COLO668 (cell line): ENCODE measurements around the gene ACO2.
"Not testable (repeated sequence)": the region's sequence is repeated elsewhere in the genome, so short reads cannot be mapped to it uniquely, and the experiment has no call there.

Experiments used
- DNase-seq: peaks from one replicate; lab custom pipeline; 2025; ENCODE audit not compliant: unreplicated experiment; lab: John Stamatoyannopoulos, UW

ACO2 gene

GRCh38 chr22:41563051-41563711 lies 94.3 kb downstream of the ACO2 start:
- no peak for DNase-seq

GRCh38 chr22:41564563-41564962 lies 95.6 kb downstream of the ACO2 start:
- DNase-seq, result no peak

DNA sequence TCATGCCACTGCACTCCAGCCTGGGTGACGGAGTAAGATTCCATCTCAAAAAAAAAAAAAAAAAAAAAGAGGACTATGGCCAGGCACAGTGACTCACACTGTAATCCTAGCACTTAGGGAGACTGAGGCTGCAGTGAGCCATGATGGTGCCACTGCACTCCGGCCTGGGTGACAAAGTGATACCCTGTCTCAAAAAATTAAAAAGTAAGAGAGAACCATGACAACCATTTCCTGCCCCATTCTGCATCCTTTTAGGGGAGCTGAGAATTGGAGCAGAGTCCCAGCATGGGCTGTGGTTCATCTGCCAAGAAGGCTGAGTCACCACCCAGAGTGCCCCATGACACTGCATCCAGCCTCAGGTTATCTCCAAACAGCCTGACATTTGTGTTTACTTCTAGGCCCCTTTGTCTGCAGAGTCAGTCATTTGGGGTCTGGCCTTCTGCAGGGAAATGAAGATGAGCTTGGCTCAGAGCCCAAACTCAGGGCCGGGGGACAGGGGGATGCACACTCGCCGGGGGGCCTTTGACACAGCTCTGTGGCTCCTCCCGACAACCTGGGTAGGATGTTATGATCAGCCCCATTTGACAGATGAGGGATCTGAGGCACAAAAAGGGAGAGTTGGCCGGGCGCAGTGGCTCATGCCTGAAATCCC lies 96.6 kb downstream of the ACO2 start:
- DNase-seq, result peak; percentile 20

DNA sequence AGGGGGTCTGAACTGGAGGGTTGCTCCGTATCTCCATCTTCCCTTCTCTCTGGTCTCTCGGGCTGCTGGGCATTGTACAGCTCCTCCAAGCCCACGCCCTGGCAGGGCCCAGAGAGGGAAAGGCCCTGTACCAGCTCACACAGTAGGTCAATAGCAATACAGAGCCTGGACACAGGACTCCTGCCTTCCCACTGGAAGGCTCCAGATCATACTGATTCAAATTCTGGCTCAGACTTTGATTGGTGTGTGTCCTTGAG lies 98.5 kb downstream of the ACO2 start:
- DNase-seq, result no peak

DNA sequence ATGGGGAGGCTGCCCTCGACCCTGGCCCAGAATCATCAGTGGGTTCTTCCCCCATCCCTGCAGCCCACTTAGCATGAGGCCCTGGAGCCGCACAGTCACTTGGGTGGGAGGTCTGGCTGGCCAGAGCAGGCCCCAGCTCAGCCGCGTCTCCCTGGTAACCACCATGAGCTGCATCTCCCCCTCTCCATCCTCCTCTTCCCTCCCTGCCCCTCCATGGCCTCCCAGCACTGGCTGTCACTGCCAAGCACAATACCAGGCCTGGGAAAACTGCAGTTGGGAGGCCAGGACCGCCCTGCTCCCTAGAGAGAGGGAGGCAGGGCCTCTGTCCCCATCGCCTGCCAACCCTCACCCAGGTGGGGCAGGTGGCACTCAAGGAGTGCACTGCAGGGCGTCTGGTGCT lies 99.9 kb downstream of the ACO2 start:
- no peak for DNase-seq

DNA sequence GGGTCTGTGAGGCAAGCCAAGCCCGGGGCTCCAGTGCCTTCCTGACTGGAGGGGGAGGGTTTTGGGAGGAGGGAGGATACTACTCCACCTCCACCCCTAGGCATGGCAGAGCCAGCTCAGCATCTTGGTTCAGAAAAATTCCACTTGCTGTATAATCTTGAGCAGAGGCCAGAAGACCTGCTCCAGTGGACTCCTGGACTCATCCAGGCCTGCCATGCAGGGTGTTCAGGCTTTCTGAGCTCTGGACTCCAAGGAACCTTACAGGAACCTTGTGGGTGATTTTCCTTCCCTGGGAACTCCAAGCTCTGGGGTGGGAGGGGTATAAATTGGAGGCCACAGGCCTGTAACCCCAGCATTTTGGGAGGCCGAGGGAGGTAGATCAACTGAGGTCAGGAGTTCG lies 101.3 kb downstream of the ACO2 start:
- DNase-seq, result no peak

DNA sequence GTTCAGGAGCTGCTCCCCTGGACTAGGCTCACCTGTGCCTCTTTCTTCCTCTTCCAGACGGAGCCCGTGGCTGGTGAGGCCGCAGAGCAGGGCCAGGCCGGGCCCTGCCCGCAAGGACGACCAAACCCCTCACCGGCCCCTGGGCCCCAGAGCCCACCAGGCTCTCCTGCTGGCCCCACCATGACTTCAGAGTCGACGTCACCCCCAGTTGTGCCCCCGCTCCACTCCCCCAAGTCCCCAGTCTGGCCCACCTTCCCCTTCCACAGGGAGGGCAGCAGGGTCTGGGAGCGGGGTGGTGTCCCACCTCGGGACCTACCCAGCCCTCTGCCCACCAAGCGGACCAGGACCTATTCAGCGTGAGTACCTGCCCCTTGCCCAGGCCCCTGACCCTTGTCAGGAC lies 102.9 kb downstream of the ACO2 start:
- DNase-seq, result no peak

DNA sequence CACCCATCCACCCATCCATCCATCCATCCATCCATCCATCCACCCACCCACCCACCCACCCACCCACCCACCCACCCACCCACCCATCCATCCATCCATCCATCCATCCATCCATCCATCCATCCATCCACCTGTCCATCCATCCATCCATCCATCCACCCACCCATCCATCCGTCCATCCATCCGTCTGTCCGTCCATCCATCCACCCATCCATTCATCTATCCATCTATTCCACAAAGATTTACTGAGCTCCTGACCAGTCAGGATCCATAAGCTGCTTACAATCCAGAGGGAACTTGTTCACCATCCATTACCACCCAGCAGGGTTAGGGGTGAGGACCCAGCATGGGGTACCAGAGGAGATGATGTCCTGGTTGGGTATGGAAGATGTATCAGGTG lies 103.4 kb downstream of the ACO2 start:
- DNase-seq, result not testable (repeated sequence)

- DNase-seq, result no peak
Measured at GRCh38 chr22:41573677-41574076, 104.8 kb downstream of the ACO2 start.

DNA sequence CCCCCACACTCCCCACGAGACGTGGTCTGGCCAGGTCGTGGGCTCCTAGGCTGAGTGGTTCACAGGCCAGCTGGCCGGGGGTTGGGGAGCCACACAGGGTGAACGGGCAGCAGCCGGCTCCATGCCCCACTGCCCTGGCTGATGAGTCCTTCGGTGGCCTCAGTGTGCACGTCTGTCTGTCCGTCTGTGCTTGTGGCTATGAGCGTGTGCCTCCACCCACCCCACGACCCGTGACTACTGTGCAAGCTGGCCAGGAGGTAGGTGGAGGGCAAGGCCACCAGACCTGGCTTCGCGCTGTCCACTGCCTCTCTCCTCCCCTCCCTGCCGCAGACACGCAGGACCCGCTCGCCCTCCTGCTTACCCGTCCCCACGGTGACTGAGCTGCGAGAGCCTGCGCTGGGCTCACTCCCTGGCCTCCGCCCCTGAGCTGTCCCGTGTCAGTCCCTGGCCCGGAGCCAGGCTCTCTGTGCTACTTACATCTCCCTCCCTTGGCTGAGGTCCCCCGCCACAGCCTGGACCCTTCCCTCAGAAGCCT lies 106.0 kb downstream of the ACO2 start:
- DNase-seq, result no peak

DNA sequence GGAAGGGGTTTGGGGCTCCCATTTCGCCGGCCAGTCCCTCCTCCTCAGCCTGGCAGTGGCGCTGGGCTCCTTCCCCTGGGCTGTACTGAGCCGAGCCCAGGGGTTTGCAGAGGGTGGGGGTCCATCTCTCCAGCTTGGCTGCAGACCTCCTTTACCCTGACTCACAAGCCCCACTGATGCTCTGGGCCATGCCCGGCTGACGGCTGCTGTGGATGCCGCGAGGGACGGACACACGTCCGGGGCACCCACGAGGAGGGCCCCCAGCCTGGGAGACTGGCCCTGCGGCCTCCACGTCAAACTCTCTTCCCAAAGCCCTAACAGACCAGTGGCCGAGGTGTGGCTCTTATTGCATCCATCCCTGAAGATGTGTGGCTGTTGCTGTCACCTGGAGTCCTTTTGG lies 106.6 kb downstream of the ACO2 start:
- DNase-seq, result no peak

DNA sequence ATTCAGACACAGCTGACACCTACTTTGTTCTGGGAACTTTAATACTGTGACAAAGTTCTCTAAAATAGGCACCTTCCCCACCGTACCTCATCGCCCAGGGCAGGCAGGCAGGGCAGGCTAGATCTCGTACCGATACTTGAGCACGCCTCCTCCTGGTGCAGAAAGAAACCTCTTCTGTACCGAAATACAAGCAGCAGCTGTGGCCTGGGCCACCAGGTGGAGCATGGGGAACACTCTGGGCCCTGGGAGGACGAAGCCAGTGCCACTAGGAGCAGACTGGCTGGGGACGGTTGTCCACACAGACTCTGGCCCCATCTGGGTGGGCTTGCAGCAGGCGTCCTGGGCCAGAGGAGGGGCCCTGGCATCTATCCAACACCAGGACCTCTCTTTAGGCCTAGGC lies 108.0 kb downstream of the ACO2 start:
- DNase-seq, result peak; percentile 66

- no peak for DNase-seq
Measured at GRCh38 chr22:41578114-41578513, 109.2 kb downstream of the ACO2 start.
